Brain microvascular endothelial cell (primary cell): Measurements from ENCODE around the gene CHST9.
A peak's percentile ranks its signal among the peaks of the same experiment; 100 is the strongest.
"Not testable (repeated sequence)": the region's sequence is repeated elsewhere in the genome, so short reads cannot be mapped to it uniquely, and the experiment has no call there.

Experiments
- DNase-seq: peaks from one replicate; pipeline ENCODE4 v3.0.0-alpha.2; 2020
- H3K27ac ChIP-seq: fragments of 250-450 bp; sonication (Bioruptor Pico); 2 replicates; pipeline ENCODE4 v1.5.1; 2020; ENCODE audit warnings: mild to moderate bottlenecking, moderate library complexity
- H3K27me3 ChIP-seq: fragments of 250-450 bp; sonication (Bioruptor Pico); replicated peaks from 2 replicates; pipeline ENCODE4 v1.5.1; 2020; ENCODE audit warnings: mild to moderate bottlenecking
- H3K36me3 ChIP-seq: fragments of 250-450 bp; sonication (Bioruptor Pico); replicated peaks from 2 replicates; pipeline ENCODE4 v1.5.1; 2020; ENCODE audit warnings: mild to moderate bottlenecking
- H3K4me3 ChIP-seq: 2 replicates; pipeline ENCODE4 v1.5.1; 2011; ENCODE audit warnings: low read depth, mild to moderate bottlenecking, control low read depth, low read length, moderate library complexity
- in situ Hi-C: cut with HindIII; loops from 2 replicates; pipeline ENCODE4 v1.10.0; 2017; ENCODE audit warnings: low sequenced_read_pairs, low pct_ligation_motif_present
- TF ChIP-seq, protein P1 (sequence below): IDR thresholded peaks from 2 replicates; pipeline ENCODE4 v1.5.1; 2011; ENCODE audit warnings: low read depth, mild to moderate bottlenecking, moderate library complexity, low read length, control low read depth, inconsistent platforms; ENCODE audit errors: missing control alignments

CHST9 gene, protein sequence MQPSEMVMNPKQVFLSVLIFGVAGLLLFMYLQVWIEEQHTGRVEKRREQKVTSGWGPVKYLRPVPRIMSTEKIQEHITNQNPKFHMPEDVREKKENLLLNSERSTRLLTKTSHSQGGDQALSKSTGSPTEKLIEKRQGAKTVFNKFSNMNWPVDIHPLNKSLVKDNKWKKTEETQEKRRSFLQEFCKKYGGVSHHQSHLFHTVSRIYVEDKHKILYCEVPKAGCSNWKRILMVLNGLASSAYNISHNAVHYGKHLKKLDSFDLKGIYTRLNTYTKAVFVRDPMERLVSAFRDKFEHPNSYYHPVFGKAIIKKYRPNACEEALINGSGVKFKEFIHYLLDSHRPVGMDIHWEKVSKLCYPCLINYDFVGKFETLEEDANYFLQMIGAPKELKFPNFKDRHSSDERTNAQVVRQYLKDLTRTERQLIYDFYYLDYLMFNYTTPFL

DNA sequence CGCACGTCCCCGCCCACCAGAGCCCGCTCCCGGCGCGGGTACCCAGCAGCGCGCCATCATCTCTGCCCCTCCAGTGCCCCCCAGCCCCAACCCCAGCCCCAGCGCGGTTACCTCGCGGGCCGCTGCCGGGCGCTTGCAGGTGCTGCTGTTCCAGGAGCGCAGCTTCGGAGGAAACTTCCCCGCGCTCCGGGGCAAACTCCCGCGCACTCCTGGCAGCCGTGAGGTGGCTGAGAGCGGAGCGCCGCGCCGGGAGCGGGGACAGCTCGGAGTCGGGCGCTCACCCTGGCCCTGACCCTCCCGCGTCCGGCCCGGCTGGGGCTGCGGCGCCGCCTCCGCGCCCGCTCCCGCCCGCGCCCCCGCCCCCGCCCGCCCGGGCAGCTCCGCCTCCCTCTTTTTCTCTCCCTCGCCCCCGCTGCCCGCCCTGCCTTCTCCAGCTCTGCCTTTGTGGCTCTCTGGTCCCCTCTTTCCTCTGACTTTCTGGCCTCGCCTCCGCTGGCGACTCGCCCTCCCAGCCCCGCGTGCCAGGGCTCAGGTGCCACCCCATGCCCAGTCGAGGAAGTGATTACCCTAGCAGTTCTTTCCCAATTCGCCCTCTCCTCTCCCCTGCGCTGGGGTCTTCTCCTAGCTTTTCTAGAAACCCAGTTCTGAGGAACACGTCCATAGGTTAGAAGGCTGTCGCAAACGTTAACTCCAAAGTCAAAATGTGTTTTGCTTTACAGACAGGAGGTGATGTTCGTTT is at the start of gene CHST9:
CHST9 (minus strand) TSS at position 284 of the 739 bp plus-strand sequence. CDS start 42,499 bp downstream, outside the sequence.
- TF ChIP-seq, protein P1, sequence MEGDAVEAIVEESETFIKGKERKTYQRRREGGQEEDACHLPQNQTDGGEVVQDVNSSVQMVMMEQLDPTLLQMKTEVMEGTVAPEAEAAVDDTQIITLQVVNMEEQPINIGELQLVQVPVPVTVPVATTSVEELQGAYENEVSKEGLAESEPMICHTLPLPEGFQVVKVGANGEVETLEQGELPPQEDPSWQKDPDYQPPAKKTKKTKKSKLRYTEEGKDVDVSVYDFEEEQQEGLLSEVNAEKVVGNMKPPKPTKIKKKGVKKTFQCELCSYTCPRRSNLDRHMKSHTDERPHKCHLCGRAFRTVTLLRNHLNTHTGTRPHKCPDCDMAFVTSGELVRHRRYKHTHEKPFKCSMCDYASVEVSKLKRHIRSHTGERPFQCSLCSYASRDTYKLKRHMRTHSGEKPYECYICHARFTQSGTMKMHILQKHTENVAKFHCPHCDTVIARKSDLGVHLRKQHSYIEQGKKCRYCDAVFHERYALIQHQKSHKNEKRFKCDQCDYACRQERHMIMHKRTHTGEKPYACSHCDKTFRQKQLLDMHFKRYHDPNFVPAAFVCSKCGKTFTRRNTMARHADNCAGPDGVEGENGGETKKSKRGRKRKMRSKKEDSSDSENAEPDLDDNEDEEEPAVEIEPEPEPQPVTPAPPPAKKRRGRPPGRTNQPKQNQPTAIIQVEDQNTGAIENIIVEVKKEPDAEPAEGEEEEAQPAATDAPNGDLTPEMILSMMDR: no peak
- no peaks in the 10 kb centered on the region for H3K36me3 ChIP-seq
- H3K27me3 ChIP-seq: peaks cover 3% of the 10 kb centered on the region
- H3K4me3 ChIP-seq: peak within 1 kb of the TSS; percentile 39
- in situ Hi-C loops: no loop called here
- H3K27ac ChIP-seq: no peak within 1 kb of the TSS
- DNase-seq: no peak

DNA sequence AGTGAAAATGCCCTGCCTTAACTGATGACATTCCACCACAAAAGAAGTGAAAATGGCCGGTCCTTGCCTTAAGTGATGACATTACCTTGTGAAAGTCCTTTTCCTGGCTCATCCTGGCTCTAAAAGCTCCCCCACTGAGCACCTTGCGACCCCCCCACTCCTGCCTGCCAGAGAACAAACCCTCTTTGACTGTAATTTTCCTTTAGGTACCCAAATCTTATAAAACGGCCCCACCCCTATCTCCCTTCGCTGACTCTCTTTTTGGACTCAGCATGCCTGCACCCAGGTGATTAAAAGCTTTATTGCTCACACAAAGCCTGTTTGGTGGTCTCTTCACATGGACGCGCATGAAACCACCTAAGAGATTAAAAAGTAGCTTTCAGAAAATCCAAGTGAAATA is 47.2 kb upstream of the CHST9 start:
- H3K36me3 ChIP-seq, H3K27ac ChIP-seq, H3K27me3 ChIP-seq, H3K4me3 ChIP-seq, in situ Hi-C loops, DNase-seq: not testable (repeated sequence)

GRCh38 chr18:27231671-27232070 is 46.6 kb upstream of the CHST9 start:
- H3K27ac ChIP-seq, DNase-seq, in situ Hi-C loops, H3K27me3 ChIP-seq, H3K4me3 ChIP-seq, H3K36me3 ChIP-seq: not testable (repeated sequence)

- DNase-seq, H3K27ac ChIP-seq, H3K36me3 ChIP-seq, in situ Hi-C loops, H3K4me3 ChIP-seq, H3K27me3 ChIP-seq: not testable (repeated sequence)
Measured at GRCh38 chr18:27231221-27231620, 46.1 kb upstream of the CHST9 start.

DNA sequence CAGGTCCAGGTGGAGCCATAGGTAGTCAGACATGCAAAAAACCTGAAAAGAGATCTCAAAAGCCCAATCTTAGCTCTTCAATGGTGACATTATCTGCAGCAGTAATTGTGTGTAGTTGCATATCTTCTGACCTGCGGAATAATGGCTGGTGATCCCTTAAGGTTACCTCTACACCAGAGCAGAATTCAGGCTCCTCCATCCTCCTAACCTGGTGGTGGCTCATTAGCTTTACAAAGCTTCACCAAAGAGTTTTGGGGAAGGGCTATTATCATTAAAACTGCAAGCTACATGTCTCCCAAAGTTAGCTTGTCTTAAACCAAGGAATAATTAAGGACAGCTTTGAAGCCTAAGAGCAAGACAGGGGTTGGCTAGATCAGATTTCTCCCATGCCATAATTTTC is 42.6 kb upstream of the CHST9 start:
- Histone ChIP-seq H3K4me3 (no peak overlapping the region), H3K27me3 (no peaks in the 10 kb centered on the region), H3K36me3 (no peaks in the 10 kb centered on the region), H3K27ac (no peak overlapping the region)
- TF ChIP-seq, protein P1: no peak
- in situ Hi-C loops: no loop called here
- DNase-seq: no peak

- in situ Hi-C loops: no loop called here
- H3K27me3 ChIP-seq: no peaks in the 10 kb centered on the region
- no peak overlapping the region for H3K4me3 ChIP-seq
- H3K36me3 ChIP-seq: no peaks in the 10 kb centered on the region
- DNase-seq: no peak
- no peak overlapping the region for H3K27ac ChIP-seq
- TF ChIP-seq, protein P1: no peak
Measured at GRCh38 chr18:27226556-27227075, 41.5 kb upstream of the CHST9 start.

- TF ChIP-seq, protein P1: no peak
- Histone ChIP-seq H3K4me3 (no peak overlapping the region), H3K36me3 (no peaks in the 10 kb centered on the region), H3K27ac (no peak overlapping the region), H3K27me3 (no peaks in the 10 kb centered on the region)
- in situ Hi-C loops: no loop called here
- no peak for DNase-seq
Measured at GRCh38 chr18:27225947-27226481, 40.9 kb upstream of the CHST9 start.
